H1 (cell line): ENCODE measurements around the gene SPOCK1. TPM values are rescaled to one million over a fixed set of nuclear protein-coding genes. Genes with fewer than 3 reads are reported as not detected.

ENCODE experiments used
- CBX8 ChIP-seq: fragments of 300-800, 300-1000 bp; sonication (generic); IDR thresholded peaks from 2 replicates; pipeline ENCODE4 v1.7.1; 2016; ENCODE audit warnings: low read depth, low read length, borderline replicate concordance
- KDM5A ChIP-seq: fragments of 200-600 bp; IDR thresholded peaks from 2 replicates; pipeline ENCODE4 v1.7.1; 2012; ENCODE audit warnings: mild to moderate bottlenecking, low read length, inconsistent platforms, mixed read lengths
- POLR2A ChIP-seq, 2 experiments: IDR thresholded peaks; 1 replicate in 1 of 2; 2 replicates in 1 of 2; pipeline ENCODE4 v1.6.1; 2011; ENCODE audit warnings: low read depth in 2 of 2, low read length in 2 of 2, mild to moderate bottlenecking in 2 of 2; ENCODE audit errors: control extremely low read depth in 1 of 2
- RAD21 ChIP-seq, 2 experiments: IDR thresholded peaks in 1 of 2; conservative IDR thresholded peaks in 1 of 2; 2 replicates each; pipeline ENCODE4 v1.6.1; 2011; ENCODE audit warnings: low read depth in 2 of 2, low read length in 2 of 2, improper control_type of control experiment in 1 of 2, inconsistent platforms in 1 of 2, mild to moderate bottlenecking in 1 of 2, moderate library complexity in 1 of 2
- RFX5 ChIP-seq: IDR thresholded peaks from 2 replicates; pipeline ENCODE4 v1.6.1; 2011; ENCODE audit warnings: low read depth, low read length, improper control_type of control experiment, borderline replicate concordance
- SIRT6 ChIP-seq: IDR thresholded peaks from one replicate; pipeline ENCODE4 v1.7.1; 2012; ENCODE audit warnings: low read length, inconsistent platforms
- SP1 ChIP-seq: IDR thresholded peaks from 2 replicates; pipeline ENCODE4 v1.6.1; 2011; ENCODE audit warnings: low read depth, low read length
- polyA plus RNA-seq, 7 experiments: library from polyadenylated mRNA; depleted of rRNA in 3 of 7; stranded (reverse) in 5 of 7; unstranded in 2 of 7; fragments of >200 nt in 5 of 7; fragments of 200-250 nt in 2 of 7; gene quantifications; 1 replicate in 5 of 7; 2 replicates in 1 of 7; 4 replicates in 1 of 7; pipeline versions ENCODE4 v1.2.1 to v1.2.3, GENCODE V29; 2011 to 2013; ENCODE audit warnings: missing spikeins in 2 of 7, mixed read lengths in 2 of 7
- total RNA-seq: library from RNA; stranded (reverse); fragmentation: NEBNext Ultra II Directional; extraction: Animal tissue kit (Norgen Biotek cat#: 25700); gene quantifications from 2 replicates; pipeline ENCODE4 v1.2.1, GENCODE V29; 2021

The SPOCK1 gene
- total and polyA plus RNA-seq, 2 of the 8 experiments (the other 6 are each of a cell fraction or from before 2014, with no cell fraction given): 6.9 to 18.1 TPM

DNA sequence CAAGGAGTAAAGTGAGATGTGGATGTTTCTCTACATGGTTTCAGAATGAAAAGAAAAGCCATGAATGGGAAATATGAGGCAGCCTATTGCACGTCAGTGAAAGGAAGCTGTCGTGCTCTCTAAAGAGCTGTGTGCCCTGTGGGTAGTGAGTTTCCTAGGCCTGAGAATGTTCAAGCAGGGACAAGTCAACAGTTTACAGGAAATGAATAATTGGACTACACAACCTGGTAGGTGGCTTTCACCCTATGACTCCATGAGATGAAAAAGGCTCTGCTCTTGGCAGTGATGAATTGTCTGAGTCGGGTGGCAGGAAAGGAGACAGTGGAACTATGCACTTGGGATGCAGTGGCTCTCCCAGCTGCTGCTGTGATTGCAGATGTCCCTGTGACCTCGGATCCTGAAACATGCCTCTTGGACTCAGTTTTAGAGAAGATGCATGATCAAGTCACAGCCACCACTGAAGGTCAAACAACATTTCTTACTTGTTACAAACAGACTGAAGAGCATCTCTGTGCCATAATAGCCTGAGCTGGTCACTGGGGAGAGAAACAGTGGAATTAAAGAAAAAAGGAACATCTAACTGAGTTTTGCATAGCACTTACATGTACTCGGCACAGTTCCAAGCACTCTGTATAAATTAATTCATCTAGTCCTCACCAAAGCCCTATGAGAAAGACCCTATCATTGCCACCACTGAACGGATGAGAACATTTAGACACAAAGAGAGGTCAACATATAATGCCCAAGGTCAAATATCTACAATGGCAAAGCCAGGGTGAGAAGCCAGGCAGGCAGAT is 293.7 kb downstream of the SPOCK1 start (continued):
- no peak for TF ChIP-seq RAD21 (IDR thresholded peaks at IDR 0.05 in 1 of 2, conservative IDR thresholded peaks at IDR 0.05 in 1 of 2; ENCODE audit: low read depth in 2 of 2, low read length in 2 of 2)
- TF ChIP-seq KDM5A: no peak
- TF ChIP-seq CBX8: no peak
- TF ChIP-seq RFX5: no peak
- TF ChIP-seq SP1: no peak
- TF ChIP-seq SIRT6: no peak
- TF ChIP-seq POLR2A (IDR thresholded peaks at IDR 0.05; ENCODE audit: control extremely low read depth in 1 of 2, low read depth in 2 of 2, low read length in 2 of 2): no peak
